Adrenal gland (tissue), 12 donors: Measurements from ENCODE around the gene RBM39. TPM values are rescaled to one million over a fixed set of nuclear protein-coding genes. Genes with fewer than 3 reads are reported as not detected.

ENCODE experiments used
- DNase-seq, 7 donors: peaks; one replicate each; pipeline ENCODE4 v3.0.0-alpha.2; 2019 to 2020
- H3K27ac ChIP-seq, 5 donors: fragments of 200-600 bp; sonication (generic) in 4 of 5; 1 replicate in 3 of 5; 2 replicates in 2 of 5; pipeline versions ENCODE4 v1.5.1 to v1.8.0; 2016 to 2020; ENCODE audit warnings: mild to moderate bottlenecking in 1 of 5
- H3K27me3 ChIP-seq: fragments of 200-600 bp; 2 replicates; pipeline ENCODE4 v1.8.0; 2021
- H3K36me3 ChIP-seq, 2 donors: fragments of 200-600 bp; replicated peaks in 1 of 2; 1 replicate in 1 of 2; 2 replicates in 1 of 2; pipeline versions ENCODE4 v1.5.1 to v1.8.0; 2018 to 2022
- H3K4me1 ChIP-seq, 2 donors: fragments of 200-600 bp; replicated peaks in 1 of 2; 1 replicate in 1 of 2; 2 replicates in 1 of 2; pipeline versions ENCODE4 v1.5.1 to v1.8.0; 2018 to 2021
- H3K4me3 ChIP-seq, 4 donors: fragments of 200-600 bp; sonication (generic) in 3 of 4; one replicate each; pipeline ENCODE4 v1.5.1; 2016 to 2018
- H3K9me3 ChIP-seq, 3 donors: fragments of 200-600 bp; sonication (generic) in 1 of 3; replicated peaks in 1 of 3; 1 replicate in 2 of 3; 2 replicates in 1 of 3; pipeline versions ENCODE4 v1.5.1 to v1.8.0; 2016 to 2021
- POLR2A ChIP-seq, 2 donors: fragments of 450-650 bp; IDR thresholded peaks; one replicate each; pipeline ENCODE4 v1.6.1; 2017; ENCODE audit warnings: antibody characterized with exemption in 2 of 2, mild to moderate bottlenecking in 2 of 2, moderate library complexity in 1 of 2
- WGBS, 4 donors: extraction: QIAGEN DNeasy Blood & Tissue Kit in 2 of 4; methylation state at CpG; one replicate each; pipeline versions ENCODE4 v1.1.5 to v1.1.7; 2013 to 2017; 5-methylcytosine and 5-hydroxymethylcytosine counted together
- intact Hi-C, 2 donors: fragments of 100-400 bp; cut with DNase I; formaldehyde crosslinking; loops; one replicate each; pipeline versions ENCODE4 v1.14.1 to v1.15.0; 2022 to 2023
- polyA plus RNA-seq, 3 donors: library from polyadenylated mRNA; stranded (reverse); fragments of 200-250 nt in 2 of 3; fragments of 350-450 nt in 1 of 3; fragmentation: Illumina TruSeq in 1 of 3; extraction: RNeasy Lipid Tissue Mini Kit (QIAGEN cat#74804) in 1 of 3; gene quantifications; one replicate each; pipeline ENCODE4 v1.2.3, GENCODE V29; 2013 to 2014
- total RNA-seq, 9 donors: library from RNA; depleted of rRNA in 4 of 9; stranded (reverse); fragments of >200 nt in 4 of 9; fragments of 120-200 nt in 1 of 9; fragmentation: NEBNext Ultra II Directional in 1 of 9; extraction: Animal tissue kit (Norgen Biotek cat#: 25700) in 1 of 9; gene quantifications; one replicate each; pipeline versions ENCODE4 v1.1.0 to v1.2.4, GENCODE V29; 2013 to 2023
- TF ChIP-seq, protein P1 (sequence below), 6 experiments: fragments of 450-650 bp in 4 of 6; fragments of 200-600 bp in 2 of 6; sonication (generic) in 1 of 6; IDR thresholded peaks; 1 replicate in 5 of 6; 2 replicates in 1 of 6; pipeline versions ENCODE4 v1.5.1 to v1.8.0; 2016 to 2021; ENCODE audit warnings: antibody characterized with exemption in 6 of 6, mild to moderate bottlenecking in 2 of 6, moderate library complexity in 1 of 6
- donor health status: healthy with polysubstance abuse.
- donor health status: Bipolar disorder and iron deficiency.
- donor health status: DM: yes; HTN: yes; CAD: no.
- donor health status: DM: no; HTN: no; CAD: no.
- donor health status: DM: no; HTN: no; CAD: no.
- donor health status: DM: yes; HTN: yes; CAD: no.

RBM39 gene
- total and polyA plus RNA-seq, 12 donors, result 111 to 714 (median 267) TPM

DNA sequence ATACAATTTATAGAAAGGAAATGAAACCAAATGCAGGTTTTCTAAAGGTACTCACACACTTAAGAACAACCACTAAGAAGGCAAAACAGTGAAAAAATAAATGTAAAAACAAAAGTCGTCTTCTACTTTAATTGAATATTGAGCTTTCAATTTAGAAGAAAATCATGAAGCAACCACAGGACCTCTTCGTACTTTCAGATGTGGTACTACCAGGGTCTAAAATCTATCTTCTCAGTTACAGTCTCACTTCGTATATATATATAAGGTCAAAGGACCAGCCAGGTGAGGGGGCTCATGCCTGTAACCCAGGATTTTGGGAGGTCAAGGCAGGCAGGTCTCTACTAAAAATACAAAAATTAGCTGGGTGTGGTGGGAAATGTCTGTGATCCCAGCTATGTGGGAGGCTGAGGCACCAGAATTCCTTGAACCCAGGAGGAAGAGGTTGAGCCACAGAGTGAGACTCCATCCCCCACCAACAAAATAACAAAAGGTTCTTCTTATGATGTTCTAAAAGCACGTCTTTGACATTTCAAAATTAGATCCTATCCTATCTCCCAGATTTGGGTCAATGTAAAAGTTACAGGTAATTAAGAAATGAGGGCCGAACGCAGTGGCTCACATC lies 30.4 kb downstream of the RBM39 start:
- peaks cover 0 to 97% of the 10 kb centered on the region in 2 donors for H3K36me3 ChIP-seq
- H3K4me3 ChIP-seq, result no peak overlapping the region
- 56 to 67% (median 61%) methylated on average over 6 of the region's 6 CpGs for WGBS, 4 donors
- no peak for DNase-seq
- H3K27me3 ChIP-seq, result no peaks in the 10 kb centered on the region
- intact Hi-C loops, result no loop called here
- no peaks in the 10 kb centered on the region for H3K9me3 ChIP-seq
- H3K27ac ChIP-seq, result no peak overlapping the region
- TF ChIP-seq, protein P1, sequence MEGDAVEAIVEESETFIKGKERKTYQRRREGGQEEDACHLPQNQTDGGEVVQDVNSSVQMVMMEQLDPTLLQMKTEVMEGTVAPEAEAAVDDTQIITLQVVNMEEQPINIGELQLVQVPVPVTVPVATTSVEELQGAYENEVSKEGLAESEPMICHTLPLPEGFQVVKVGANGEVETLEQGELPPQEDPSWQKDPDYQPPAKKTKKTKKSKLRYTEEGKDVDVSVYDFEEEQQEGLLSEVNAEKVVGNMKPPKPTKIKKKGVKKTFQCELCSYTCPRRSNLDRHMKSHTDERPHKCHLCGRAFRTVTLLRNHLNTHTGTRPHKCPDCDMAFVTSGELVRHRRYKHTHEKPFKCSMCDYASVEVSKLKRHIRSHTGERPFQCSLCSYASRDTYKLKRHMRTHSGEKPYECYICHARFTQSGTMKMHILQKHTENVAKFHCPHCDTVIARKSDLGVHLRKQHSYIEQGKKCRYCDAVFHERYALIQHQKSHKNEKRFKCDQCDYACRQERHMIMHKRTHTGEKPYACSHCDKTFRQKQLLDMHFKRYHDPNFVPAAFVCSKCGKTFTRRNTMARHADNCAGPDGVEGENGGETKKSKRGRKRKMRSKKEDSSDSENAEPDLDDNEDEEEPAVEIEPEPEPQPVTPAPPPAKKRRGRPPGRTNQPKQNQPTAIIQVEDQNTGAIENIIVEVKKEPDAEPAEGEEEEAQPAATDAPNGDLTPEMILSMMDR (IDR thresholded peaks at IDR 0.05), result no peak
- no peak for TF ChIP-seq POLR2A (IDR thresholded peaks at IDR 0.05)
- H3K4me1 ChIP-seq, result peaks cover 3 to 42% of the 10 kb centered on the region in 2 donors

DNA sequence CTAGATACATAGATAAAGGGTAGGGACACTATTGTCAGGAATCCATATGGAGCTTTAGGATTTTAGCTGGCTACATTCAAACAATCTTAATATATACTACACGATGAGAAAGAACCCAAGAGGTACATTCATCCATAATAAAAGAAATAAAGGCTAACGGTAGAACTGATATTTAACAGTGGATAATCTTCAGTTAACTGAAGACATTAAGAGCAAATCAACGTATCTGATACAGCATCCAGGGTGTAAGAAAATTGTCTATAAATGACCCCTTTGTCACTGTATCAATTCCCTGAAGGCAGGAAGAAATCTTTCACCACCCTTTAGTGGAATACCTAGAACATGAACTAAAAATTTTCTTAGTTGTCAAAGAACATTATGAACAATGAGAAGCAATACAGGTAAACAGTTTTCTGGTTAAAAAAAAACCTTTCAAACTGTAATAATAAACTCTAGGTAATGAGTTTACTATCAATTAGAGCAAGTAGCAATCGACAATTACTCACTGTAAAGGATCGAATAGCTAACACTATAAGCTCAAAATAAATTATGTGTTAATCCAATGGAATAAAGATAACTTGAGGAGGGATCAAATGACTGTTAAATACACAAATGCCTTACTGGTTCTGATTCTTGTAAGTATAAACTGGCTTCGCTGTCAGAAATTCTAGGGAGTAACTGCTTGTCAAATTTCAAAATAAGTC lies 31.0 kb downstream of the RBM39 start:
- Histone ChIP-seq H3K4me3 (no peak overlapping the region), H3K4me1 (peaks cover 3 to 42% of the 10 kb centered on the region in 2 donors), H3K9me3 (no peaks in the 10 kb centered on the region), H3K27ac (no peak overlapping the region), H3K27me3 (no peaks in the 10 kb centered on the region), H3K36me3 (peaks cover 0 to 97% of the 10 kb centered on the region in 2 donors)
- no peak for DNase-seq
- 56 to 65% (median 60%) methylated on average over 6 of the region's 6 CpGs for WGBS, 4 donors
- TF ChIP-seq, protein P1 (IDR thresholded peaks at IDR 0.05), result no peak
- no peak for TF ChIP-seq POLR2A (IDR thresholded peaks at IDR 0.05)
- intact Hi-C loops, result no loop called here

DNA sequence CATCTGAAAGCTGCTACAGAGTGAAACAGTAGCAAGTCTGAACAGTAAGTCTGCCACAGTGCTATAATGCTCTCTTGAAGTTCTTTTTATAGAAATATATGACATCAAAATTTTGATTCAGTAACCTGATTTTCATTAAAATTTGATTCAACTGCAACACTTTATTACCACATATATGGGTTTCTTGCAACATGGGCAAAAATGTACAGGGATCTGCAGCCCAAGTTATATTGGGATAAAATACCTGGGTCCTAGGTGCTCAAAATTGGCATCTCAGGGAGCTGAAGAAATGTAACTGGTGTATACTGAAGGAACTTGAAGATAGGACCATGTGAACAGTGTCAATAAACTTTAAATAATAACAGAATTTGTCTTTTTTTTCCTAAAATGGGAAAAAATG lies 32.0 kb downstream of the RBM39 start:
- intact Hi-C loops, result no loop called here
- no peak overlapping the region for H3K27ac ChIP-seq
- no peak overlapping the region for H3K4me3 ChIP-seq
- H3K27me3 ChIP-seq, result no peaks in the 10 kb centered on the region
- DNase-seq, result no peak
- H3K9me3 ChIP-seq, result no peaks in the 10 kb centered on the region
- peaks cover 3 to 48% of the 10 kb centered on the region in 2 donors for H3K4me1 ChIP-seq
- no peak for TF ChIP-seq POLR2A (IDR thresholded peaks at IDR 0.05)
- TF ChIP-seq, protein P1 (IDR thresholded peaks at IDR 0.05), result no peak
- peaks cover 0 to 97% of the 10 kb centered on the region in 2 donors for H3K36me3 ChIP-seq

DNA sequence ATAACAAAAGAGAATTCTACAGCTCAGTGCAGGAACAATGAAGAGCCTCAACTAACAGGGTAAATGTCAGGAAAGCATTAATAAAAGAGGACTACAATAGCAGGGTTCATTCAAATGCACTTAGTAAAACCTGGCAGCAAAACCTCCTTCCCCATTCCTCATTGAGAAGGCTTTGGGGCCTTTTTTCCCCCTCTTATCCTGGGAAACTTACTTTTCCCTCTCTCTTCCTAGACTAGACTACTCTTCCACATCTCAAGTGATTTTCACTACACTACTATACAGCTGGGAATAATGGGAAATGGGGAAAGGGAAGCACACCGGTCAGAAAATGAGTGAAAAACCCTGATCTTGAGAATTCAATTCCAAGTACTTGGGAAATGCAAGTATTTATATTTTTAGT lies 32.8 kb downstream of the RBM39 start:
- 69 to 96% (median 81%) methylated on average over 1 of the region's 1 CpG for WGBS, 4 donors
- TF ChIP-seq, protein P1 (IDR thresholded peaks at IDR 0.05), result no peak
- TF ChIP-seq POLR2A (IDR thresholded peaks at IDR 0.05), result no peak
- intact Hi-C loops, result no loop called here
- H3K4me1 ChIP-seq, result peaks cover 3 to 50% of the 10 kb centered on the region in 2 donors
- no peak for DNase-seq
- no peak overlapping the region for H3K27ac ChIP-seq
- peaks cover 0 to 97% of the 10 kb centered on the region in 2 donors for H3K36me3 ChIP-seq
- H3K27me3 ChIP-seq, result no peaks in the 10 kb centered on the region
- H3K9me3 ChIP-seq, result no peaks in the 10 kb centered on the region
- no peak overlapping the region for H3K4me3 ChIP-seq
